Smooth muscle cell (in vitro differentiated cells): ENCODE results near the gene WDR46. TPM values are rescaled to one million over a fixed set of nuclear protein-coding genes. Genes with fewer than 3 reads are reported as not detected.

Source experiments
- DNase-seq: peaks from one replicate; lab custom pipeline; 2025; ENCODE audit not compliant: unreplicated experiment; lab: John Stamatoyannopoulos, UW
- H2AFZ ChIP-seq: fragments of 200-600 bp; sonication (generic); 2 replicates; pipeline ENCODE4 v1.6.0; 2016; ENCODE audit warnings: antibody characterized with exemption, low read depth, mild to moderate bottlenecking
- H3F3A ChIP-seq: fragments of 200-600 bp; sonication (generic); 2 replicates; pipeline ENCODE4 v1.6.0; 2017; ENCODE audit warnings: antibody characterized with exemption, low read depth
- H3K27ac ChIP-seq: fragments of 200-600 bp; sonication (generic); 2 replicates; pipeline ENCODE4 v1.5.1; 2016; ENCODE audit warnings: low read depth, mild to moderate bottlenecking
- H3K27me3 ChIP-seq: fragments of 200-600 bp; sonication (generic); 2 replicates; pipeline ENCODE4 v1.6.1; 2016; ENCODE audit warnings: low read depth, mild to moderate bottlenecking
- H3K36me3 ChIP-seq: fragments of 200-600 bp; sonication (generic); 2 replicates; pipeline ENCODE4 v1.5.1; 2016; ENCODE audit warnings: low read depth
- H3K4me1 ChIP-seq: fragments of 200-600 bp; sonication (generic); 2 replicates; pipeline ENCODE4 v1.5.1; 2016; ENCODE audit warnings: low read depth
- H3K4me2 ChIP-seq: fragments of 200-600 bp; sonication (generic); 2 replicates; pipeline ENCODE4 v1.6.0; 2016; ENCODE audit warnings: mild to moderate bottlenecking
- H3K4me3 ChIP-seq: fragments of 200-600 bp; sonication (generic); 2 replicates; pipeline ENCODE4 v1.5.1; 2016; ENCODE audit warnings: mild to moderate bottlenecking
- H3K79me2 ChIP-seq: fragments of 200-600 bp; sonication (generic); 2 replicates; pipeline ENCODE4 v1.6.0; 2016; ENCODE audit warnings: low read depth, mild to moderate bottlenecking
- H3K9ac ChIP-seq: fragments of 200-600 bp; sonication (generic); 2 replicates; pipeline ENCODE4 v1.6.0; 2016; ENCODE audit warnings: low read depth
- H3K9me3 ChIP-seq: fragments of 200-600 bp; sonication (generic); replicated peaks from 2 replicates; pipeline ENCODE4 v1.5.1; 2016; ENCODE audit warnings: low read depth
- H4K20me1 ChIP-seq: fragments of 200-600 bp; sonication (generic); 2 replicates; pipeline ENCODE4 v1.6.0; 2016; ENCODE audit warnings: low read depth
- CTCF ChIP-seq: fragments of 200-600 bp; sonication (generic); IDR thresholded peaks from 2 replicates; pipeline ENCODE4 v1.5.1; 2017; ENCODE audit warnings: borderline replicate concordance, mild to moderate bottlenecking, antibody characterized with exemption; ENCODE audit not compliant: insufficient read depth, poor library complexity, severe bottlenecking
- WGBS: methylation state at CpG from one replicate; pipeline ENCODE4 v1.1.7; 2016; ENCODE audit warnings: low lambda C conversion rate; 5-methylcytosine and 5-hydroxymethylcytosine counted together
- polyA plus RNA-seq: library from polyadenylated mRNA; unstranded; fragments of >200 nt; fragmentation: Nextera tagmentation; extraction: Ambion mirVana; gene quantifications from 2 replicates; pipeline ENCODE4 v1.2.1, GENCODE V29; 2016
- total RNA-seq: library from RNA; depleted of rRNA; stranded (reverse); fragments of >200 nt; gene quantifications from 2 replicates; pipeline ENCODE4 v1.2.3, GENCODE V29; 2014

The WDR46 gene
- total and polyA plus RNA-seq, 2 experiments from 2014 or later = 67.9 to 69.9 TPM

- TF ChIP-seq CTCF = no peak
- Histone ChIP-seq H3K9me3 (no peaks in the 10 kb centered on the region), H4K20me1 (no peaks in the 10 kb centered on the region), H3K4me2 (peak overlapping the region; percentile 94), H3F3A (peaks cover 18% of the 10 kb centered on the region), H2AFZ (no peak overlapping the region), H3K27ac (peak overlapping the region; percentile 31), H3K9ac (peak overlapping the region; percentile 83), H3K4me3 (peak overlapping the region; percentile 70), H3K27me3 (no peaks in the 10 kb centered on the region), H3K36me3 (no peaks in the 10 kb centered on the region), H3K4me1 (peaks cover 13% of the 10 kb centered on the region), H3K79me2 (peaks cover 36% of the 10 kb centered on the region)
- no peak for DNase-seq
- WGBS = 85% methylated on average over 7 of the region's 7 CpGs
These were observed 1.4 kb upstream of the WDR46 start for GRCh38 chr6:33290459-33290858.

- TF ChIP-seq CTCF = no peak
- Histone ChIP-seq H3K27ac (peak overlapping the region; percentile 36), H3K9me3 (no peaks in the 10 kb centered on the region), H3K79me2 (peaks cover 40% of the 10 kb centered on the region), H3K4me1 (peaks cover 13% of the 10 kb centered on the region), H3K4me2 (peak overlapping the region; percentile 94), H4K20me1 (no peaks in the 10 kb centered on the region), H2AFZ (peak overlapping the region; percentile 91), H3K27me3 (no peaks in the 10 kb centered on the region), H3K4me3 (peak overlapping the region; percentile 70), H3K36me3 (no peaks in the 10 kb centered on the region), H3F3A (peaks cover 18% of the 10 kb centered on the region), H3K9ac (peak overlapping the region; percentile 83)
- WGBS = 5% methylated on average over 14 of the region's 14 CpGs
- DNase-seq = no peak
These were observed 811 bp upstream of the WDR46 start for GRCh38 chr6:33289784-33290315.

GRCh38 chr6:33288141-33288920 lies 708 bp downstream of the WDR46 start:
- peak overlapping the region; percentile 70 for H3K4me3 ChIP-seq
- no peaks in the 10 kb centered on the region for H3K36me3 ChIP-seq
- DNase-seq = no peak
- peak overlapping the region; percentile 36 for H3K27ac ChIP-seq
- H3K4me2 ChIP-seq = peak overlapping the region; percentile 94
- no peaks in the 10 kb centered on the region for H3K9me3 ChIP-seq
- H4K20me1 ChIP-seq = no peaks in the 10 kb centered on the region
- WGBS = 24% methylated on average over 21 of the region's 21 CpGs
- peak overlapping the region; percentile 91 for H2AFZ ChIP-seq
- H3K4me1 ChIP-seq = peaks cover 13% of the 10 kb centered on the region
- peaks cover 15% of the 10 kb centered on the region for H3F3A ChIP-seq
- no peaks in the 10 kb centered on the region for H3K27me3 ChIP-seq
- no peak for TF ChIP-seq CTCF
- H3K9ac ChIP-seq = peak overlapping the region; percentile 83
- peaks cover 41% of the 10 kb centered on the region for H3K79me2 ChIP-seq
